PFSK-1 (cell line): ENCODE measurements around the gene CCNA2. TPM values are rescaled to one million over a fixed set of nuclear protein-coding genes. Genes with fewer than 3 reads are reported as not detected.

Experiments used
- FOXP2 ChIP-seq: optimal IDR thresholded peaks from 2 replicates; pipeline ENCODE3; 2011; ENCODE audit warnings: borderline replicate concordance, control low read depth, inconsistent platforms; ENCODE audit not compliant: insufficient read depth; ENCODE audit errors: extremely low read length, extremely low read depth
- POLR2AphosphoS5 ChIP-seq: IDR thresholded peaks from 2 replicates; pipeline ENCODE4 v1.6.1; 2012; ENCODE audit warnings: low read depth, mild to moderate bottlenecking, control low read depth, low read length, moderate library complexity
- REST ChIP-seq, 2 experiments: IDR thresholded peaks; 2 replicates each; pipeline versions ENCODE4 v1.6.1 to v1.8.0; 2011 to 2012; ENCODE audit warnings: low read depth in 2 of 2, low read length in 2 of 2, control low read depth in 1 of 2, inconsistent platforms in 1 of 2, mild to moderate bottlenecking in 1 of 2, moderate library complexity in 1 of 2; ENCODE audit not compliant: insufficient read depth in 1 of 2
- SIN3A ChIP-seq: IDR thresholded peaks from 2 replicates; pipeline ENCODE4 v1.6.1; 2012; ENCODE audit warnings: mild to moderate bottlenecking, low read length, moderate library complexity, borderline replicate concordance; ENCODE audit not compliant: insufficient read depth
- TAF1 ChIP-seq: IDR thresholded peaks from 2 replicates; pipeline ENCODE4 v1.6.1; 2012; ENCODE audit warnings: low read length, control low read depth, borderline replicate concordance; ENCODE audit not compliant: insufficient read depth
- polyA plus RNA-seq: library from polyadenylated mRNA; unstranded; fragments of >200 nt; gene quantifications from one replicate; pipeline ENCODE4 v1.2.1, GENCODE V29; 2012; ENCODE audit warnings: low read depth, missing spikeins; ENCODE audit not compliant: insufficient read length

Gene CCNA2
- polyA plus RNA-seq: 11.9 TPM

GRCh38 chr4:121823505-121824170, at the start of gene CCNA2:
Gene CCNA2, minus strand, starts transcription at chr4:121823883. Its CDS starts 255 bp downstream, at chr4:121823628.
- TF ChIP-seq POLR2AphosphoS5: peak; percentile 91
- peak; percentile 78; the same call in 1 of the 2 replicates for TF ChIP-seq TAF1
- TF ChIP-seq REST (IDR thresholded peaks at IDR 0.05; ENCODE audit: insufficient read depth in 1 of 2, low read depth in 2 of 2, low read length in 2 of 2): no peak
- TF ChIP-seq SIN3A: peak; percentile 98
- TF ChIP-seq FOXP2: peak; percentile 32

GRCh38 chr4:121869841-121870822, 46.4 kb upstream of the CCNA2 start, which contains the start of gene BBS7:
Gene BBS7, minus strand, starts transcription at chr4:121870474. Its CDS starts 161 bp downstream, at chr4:121870313.
- TF ChIP-seq TAF1: peak; percentile 80; the same call in 1 of the 2 replicates
- 0 out of 4 replicates have a peak, but pooled peaks of 1 of the 2 experiments have one; percentile 26 for TF ChIP-seq REST (IDR thresholded peaks at IDR 0.05; ENCODE audit: insufficient read depth in 1 of 2, low read depth in 2 of 2, low read length in 2 of 2)
- TF ChIP-seq POLR2AphosphoS5: peak; percentile 92
- peak; percentile 84 for TF ChIP-seq FOXP2
- TF ChIP-seq SIN3A: 0 out of 2 replicates have a peak, but pooled peaks have one; percentile 34

GRCh38 chr4:121863799-121864198, 40.1 kb upstream of the CCNA2 start:
- no peak for TF ChIP-seq TAF1
- TF ChIP-seq FOXP2: no peak
- no peak for TF ChIP-seq REST (IDR thresholded peaks at IDR 0.05; ENCODE audit: insufficient read depth in 1 of 2, low read depth in 2 of 2, low read length in 2 of 2)
- TF ChIP-seq POLR2AphosphoS5: no peak
- no peak for TF ChIP-seq SIN3A

DNA sequence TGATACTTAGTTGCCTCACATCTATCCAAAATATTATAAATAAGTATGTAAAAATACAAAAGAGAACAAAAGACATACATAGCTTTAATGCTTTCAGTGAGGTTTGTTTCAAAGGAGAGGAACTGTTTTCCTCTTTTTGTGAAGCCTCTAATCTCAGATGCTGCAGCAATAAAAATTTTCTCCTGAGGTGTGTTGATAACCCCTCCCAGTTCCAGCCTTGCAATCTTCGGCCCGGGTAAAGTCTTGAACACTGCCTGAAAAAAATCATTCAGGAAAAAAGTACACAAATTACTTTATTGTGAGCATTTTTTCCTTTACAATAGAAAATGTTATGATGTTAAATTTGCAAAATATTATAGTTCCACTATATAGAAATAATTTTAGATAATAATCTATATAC, 37.7 kb upstream of the CCNA2 start:
- TF ChIP-seq FOXP2: no peak
- TF ChIP-seq SIN3A: no peak
- no peak for TF ChIP-seq TAF1
- TF ChIP-seq POLR2AphosphoS5: no peak
- TF ChIP-seq REST (IDR thresholded peaks at IDR 0.05; ENCODE audit: insufficient read depth in 1 of 2, low read depth in 2 of 2, low read length in 2 of 2): no peak
